HepG2 (cell line): Measurements from ENCODE around the gene HDAC4. TPM values are rescaled to one million over a fixed set of nuclear protein-coding genes. Genes with fewer than 3 reads are reported as not detected.

Experiments used
- ATAC-seq: fragments of 200-7000 bp; cut with Tn5 transposase; 3 replicates; pipeline ENCODE4 v1.9.1; 2020; ENCODE audit warnings: mild to moderate bottlenecking, moderate library complexity
- BruUV-seq: library from RNA; stranded (reverse); fragments of 400-500 nt; replicated peaks from 2 replicates; lab custom pipeline; 2021; lab: Mats Ljungman, UMichigan
- CTCF ChIA-PET: fragments of 300-600 bp; formaldehyde crosslinking; extraction: SDS; loops from one replicate; lab custom pipeline; 2021; ENCODE audit warnings: low total read pairs, inconsistent platforms, low intra/inter-chr PET ratio; lab: Yijun Ruan, JAX
- POLR2A ChIA-PET: fragments of 350-600 bp; sonication (Branson Sonifier 250); formaldehyde crosslinking; loops from one replicate; lab custom pipeline; 2020; ENCODE audit warnings: antibody characterized with exemption, inconsistent platforms; lab: Yijun Ruan, JAX
- DNase-seq: peaks from one replicate; pipeline ENCODE4 v3.0.0-alpha.2; 2015; ENCODE audit warnings: low spot score
- FAIRE-seq: peaks from 3 replicates; lab custom pipeline; 2011; peaks lifted over from hg19 to GRCh38; lab: Jason Lieb, UNC
- H2AFZ ChIP-seq: one replicate; pipeline ENCODE4 v1.6.1; 2011; ENCODE audit warnings: low read length, inconsistent platforms
- H3K27ac ChIP-seq: fragments of 300-600 bp; 3 replicates; pipeline ENCODE4 v1.8.0; 2011; ENCODE audit warnings: mixed run types, mild to moderate bottlenecking, mixed read lengths, low read length, inconsistent platforms; ENCODE audit not compliant: insufficient read depth; ENCODE audit errors: extremely low read length
- H3K27me3 ChIP-seq, 2 experiments: fragments of 200-600 bp in 1 of 2; 2 replicates in 1 of 2; 3 replicates in 1 of 2; pipeline versions ENCODE4 v1.6.0 to v1.8.0; 2011; ENCODE audit warnings: low read length in 2 of 2, mild to moderate bottlenecking in 2 of 2, moderate library complexity in 2 of 2, inconsistent platforms in 1 of 2; ENCODE audit not compliant: insufficient read depth in 2 of 2, control insufficient read depth in 1 of 2
- H3K36me3 ChIP-seq, 2 experiments: fragments of 200-600 bp in 1 of 2; replicated peaks in 1 of 2; 2 replicates in 1 of 2; 3 replicates in 1 of 2; pipeline versions ENCODE4 v1.5.1 to v1.8.0; 2011; ENCODE audit warnings: low read length in 2 of 2, inconsistent platforms in 1 of 2; ENCODE audit not compliant: insufficient read depth in 2 of 2, control insufficient read depth in 1 of 2
- H3K4me1 ChIP-seq: 2 replicates; pipeline ENCODE4 v1.5.1; 2012; ENCODE audit warnings: low read length, inconsistent platforms; ENCODE audit not compliant: insufficient read depth
- H3K4me2 ChIP-seq: 2 replicates; pipeline ENCODE4 v1.6.0; 2011; ENCODE audit warnings: low read depth, low read length, inconsistent platforms
- H3K4me3 ChIP-seq, 3 experiments: fragments of 200-600 bp in 1 of 3; sonication (generic), shearing (Covaris generic) in 1 of 3; replicated peaks in 1 of 3; 2 replicates each; pipeline ENCODE4 v1.5.1; 2011 to 2016; ENCODE audit warnings: low read length in 3 of 3, inconsistent platforms in 2 of 3, low read depth in 2 of 3, mild to moderate bottlenecking in 2 of 3, control low read depth in 1 of 3, mixed read lengths in 1 of 3; ENCODE audit not compliant: insufficient read depth in 1 of 3
- H3K79me2 ChIP-seq: one replicate; pipeline ENCODE4 v1.6.1; 2011; ENCODE audit warnings: low read length, inconsistent platforms; ENCODE audit not compliant: insufficient read depth
- H3K9ac ChIP-seq: 2 replicates; pipeline ENCODE4 v1.6.0; 2011; ENCODE audit warnings: mild to moderate bottlenecking, low read depth, low read length, inconsistent platforms; ENCODE audit not compliant: insufficient read depth
- H3K9me3 ChIP-seq: 2 replicates; pipeline ENCODE4 v1.5.1; 2012; ENCODE audit warnings: mild to moderate bottlenecking, low read length
- H4K20me1 ChIP-seq: 2 replicates; pipeline ENCODE4 v1.6.0; 2011; ENCODE audit warnings: inconsistent platforms, mild to moderate bottlenecking, low read length, moderate library complexity; ENCODE audit not compliant: insufficient read depth
- ELF4 ChIP-seq: sonication (generic); formaldehyde crosslinking; IDR thresholded peaks from 2 replicates; pipeline ENCODE4 v1.5.0; 2020; ENCODE audit warnings: missing genetic modification reagents, mild to moderate bottlenecking, moderate library complexity, borderline replicate concordance
- KDM1A ChIP-seq: IDR thresholded peaks from 2 replicates; pipeline ENCODE4 v1.6.1; 2016; ENCODE audit warnings: missing compliant biosample characterization
- MEIS1 ChIP-seq: sonication (generic); formaldehyde crosslinking; IDR thresholded peaks from 2 replicates; pipeline ENCODE4 v1.9.0; 2021; ENCODE audit warnings: mild to moderate bottlenecking, missing genetic modification reagents, moderate library complexity, borderline replicate concordance
- MNT ChIP-seq: fragments of 450-650 bp; IDR thresholded peaks from 2 replicates; pipeline ENCODE4 v1.6.1; 2016
- REST ChIP-seq, 2 experiments: IDR thresholded peaks; 2 replicates each; pipeline ENCODE4 v1.6.1; 2011 to 2012; ENCODE audit warnings: low read length in 2 of 2, borderline replicate concordance in 1 of 2, low read depth in 1 of 2, mild to moderate bottlenecking in 1 of 2, moderate library complexity in 1 of 2
- SNAI1 ChIP-seq: sonication (generic); formaldehyde crosslinking; IDR thresholded peaks from 2 replicates; pipeline ENCODE4 v1.5.0; 2020; ENCODE audit warnings: mild to moderate bottlenecking, missing genetic modification reagents, borderline replicate concordance
- SP5 ChIP-seq: IDR thresholded peaks from 2 replicates; pipeline ENCODE4 v1.6.1; 2016; ENCODE audit warnings: low read depth, borderline replicate concordance
- THYN1 ChIP-seq: sonication (generic); formaldehyde crosslinking; IDR thresholded peaks from 2 replicates; pipeline ENCODE4 v1.8.1; 2023; ENCODE audit warnings: low read depth, mild to moderate bottlenecking, moderate library complexity, missing genetic modification reagents, borderline replicate concordance
- ZNF549 ChIP-seq: sonication (generic); formaldehyde crosslinking; IDR thresholded peaks from 2 replicates; pipeline ENCODE4 v1.5.0; 2020; ENCODE audit warnings: missing genetic modification reagents
- WGBS: methylation state at CpG from one replicate; pipeline ENCODE4 v1.1.6; 2017; ENCODE audit warnings: low lambda C conversion rate; 5-methylcytosine and 5-hydroxymethylcytosine counted together
- in situ Hi-C: cut with HindIII; loops from 2 replicates; pipeline ENCODE4 v1.10.0; 2017; ENCODE audit warnings: low pct_unique_long_range_greater_than_20kb; ENCODE audit not compliant: extremely low pct_ligation_motif_present
- intact Hi-C: fragments of 100-400 bp; cut with micrococcal nuclease; formaldehyde crosslinking; loops from one replicate; pipeline ENCODE4 v1.10.0; 2022; ENCODE audit not compliant: unreplicated experiment
- polyA plus RNA-seq, 8 experiments: library from polyadenylated mRNA; depleted of rRNA in 3 of 8; stranded (reverse) in 7 of 8; unstranded in 1 of 8; fragments of >200 nt; fragmentation: Illumina TruSeq in 4 of 8; extraction: Trizol in 4 of 8; gene quantifications; 2 replicates each; pipeline versions ENCODE4 v1.2.1 to v1.2.3, GENCODE V29; 2011 to 2016; ENCODE audit warnings: low read depth in 4 of 8, missing spikeins in 1 of 8, mixed read lengths in 1 of 8; ENCODE audit not compliant: insufficient read depth in 1 of 8
- total RNA-seq, 5 experiments: library from RNA; depleted of rRNA; stranded (reverse); fragments of >200 nt; fragmentation: Illumina TruSeq; extraction: Trizol; gene quantifications; 2 replicates each; pipeline ENCODE4 v1.2.3, GENCODE V29; 2016; ENCODE audit warnings: low read depth in 1 of 5
- TF ChIP-seq, protein P1 (sequence below): sonication (generic); formaldehyde crosslinking; IDR thresholded peaks from 2 replicates; pipeline ENCODE4 v1.5.1; 2020; ENCODE audit warnings: mild to moderate bottlenecking, missing genetic modification reagents, borderline replicate concordance

Gene HDAC4
- total and polyA plus RNA-seq, 2 of the 13 experiments (the other 11 are each of a cell fraction or from before 2014, with no cell fraction given) = 10.1 to 11.5 TPM

DNA sequence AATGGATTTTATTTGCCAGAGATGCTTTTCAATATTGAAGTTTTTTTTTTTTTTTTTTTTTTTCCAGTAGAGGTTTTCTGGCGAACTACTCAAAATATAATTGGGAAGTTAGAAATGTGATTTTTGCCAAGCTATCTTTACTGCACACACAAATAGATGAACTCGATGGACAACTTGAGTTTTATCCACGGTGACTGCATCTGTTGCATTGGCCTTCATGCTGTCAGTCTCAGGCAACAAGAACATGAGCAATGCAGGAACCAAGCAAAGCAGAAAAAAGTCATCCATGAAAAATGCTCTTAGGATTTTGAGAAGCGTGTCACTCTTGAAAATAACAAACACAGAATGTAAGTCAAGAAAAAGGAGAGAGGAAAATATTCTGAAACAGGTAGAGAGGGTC, 22.7 kb upstream of the HDAC4 start:
- no peaks in the 10 kb centered on the region for H3K9me3 ChIP-seq
- WGBS = 18% methylated on average over 4 of the region's 4 CpGs
- no peak overlapping the region for H2AFZ ChIP-seq
- H3K4me2 ChIP-seq = no peak overlapping the region
- peaks cover 3% of the 10 kb centered on the region; the same call in 1 of the 2 replicates for H3K4me1 ChIP-seq
- ATAC-seq (no peak), FAIRE-seq (no peak), DNase-seq (no peak)
- in situ Hi-C loops (no loop called here), intact Hi-C loops (no loop called here)
- H3K9ac ChIP-seq = no peak overlapping the region
- ChIA-PET CTCF (no interaction called here), POLR2A (no interaction called here)
- H3K4me3 ChIP-seq = no peak overlapping the region
- BruUV-seq = no TSS peak
- peaks cover 3 to 50% of the 10 kb centered on the region in 2 experiments; a peak in 4 of 5 replicates for H3K27me3 ChIP-seq
- H3K79me2 ChIP-seq = no peaks in the 10 kb centered on the region
- no peaks in the 10 kb centered on the region for H4K20me1 ChIP-seq
- no peaks in the 10 kb centered on the region for H3K36me3 ChIP-seq
- no peak overlapping the region for H3K27ac ChIP-seq
- TF ChIP-seq MEIS1 (CRISPR knock-in tag) (no peak), THYN1 (CRISPR knock-in tag) (no peak), ZNF549 (CRISPR knock-in tag) (no peak), MNT (no peak), KDM1A (CRISPR knock-in tag) (no peak), SP5 (CRISPR knock-in tag) (no peak), REST (IDR thresholded peaks at IDR 0.05; ENCODE audit: borderline replicate concordance in 1 of 2, low read depth in 1 of 2, low read length in 2 of 2) (no peak), ELF4 (CRISPR knock-in tag) (no peak), SNAI1 (CRISPR knock-in tag) (no peak)
- TF ChIP-seq, protein P1, sequence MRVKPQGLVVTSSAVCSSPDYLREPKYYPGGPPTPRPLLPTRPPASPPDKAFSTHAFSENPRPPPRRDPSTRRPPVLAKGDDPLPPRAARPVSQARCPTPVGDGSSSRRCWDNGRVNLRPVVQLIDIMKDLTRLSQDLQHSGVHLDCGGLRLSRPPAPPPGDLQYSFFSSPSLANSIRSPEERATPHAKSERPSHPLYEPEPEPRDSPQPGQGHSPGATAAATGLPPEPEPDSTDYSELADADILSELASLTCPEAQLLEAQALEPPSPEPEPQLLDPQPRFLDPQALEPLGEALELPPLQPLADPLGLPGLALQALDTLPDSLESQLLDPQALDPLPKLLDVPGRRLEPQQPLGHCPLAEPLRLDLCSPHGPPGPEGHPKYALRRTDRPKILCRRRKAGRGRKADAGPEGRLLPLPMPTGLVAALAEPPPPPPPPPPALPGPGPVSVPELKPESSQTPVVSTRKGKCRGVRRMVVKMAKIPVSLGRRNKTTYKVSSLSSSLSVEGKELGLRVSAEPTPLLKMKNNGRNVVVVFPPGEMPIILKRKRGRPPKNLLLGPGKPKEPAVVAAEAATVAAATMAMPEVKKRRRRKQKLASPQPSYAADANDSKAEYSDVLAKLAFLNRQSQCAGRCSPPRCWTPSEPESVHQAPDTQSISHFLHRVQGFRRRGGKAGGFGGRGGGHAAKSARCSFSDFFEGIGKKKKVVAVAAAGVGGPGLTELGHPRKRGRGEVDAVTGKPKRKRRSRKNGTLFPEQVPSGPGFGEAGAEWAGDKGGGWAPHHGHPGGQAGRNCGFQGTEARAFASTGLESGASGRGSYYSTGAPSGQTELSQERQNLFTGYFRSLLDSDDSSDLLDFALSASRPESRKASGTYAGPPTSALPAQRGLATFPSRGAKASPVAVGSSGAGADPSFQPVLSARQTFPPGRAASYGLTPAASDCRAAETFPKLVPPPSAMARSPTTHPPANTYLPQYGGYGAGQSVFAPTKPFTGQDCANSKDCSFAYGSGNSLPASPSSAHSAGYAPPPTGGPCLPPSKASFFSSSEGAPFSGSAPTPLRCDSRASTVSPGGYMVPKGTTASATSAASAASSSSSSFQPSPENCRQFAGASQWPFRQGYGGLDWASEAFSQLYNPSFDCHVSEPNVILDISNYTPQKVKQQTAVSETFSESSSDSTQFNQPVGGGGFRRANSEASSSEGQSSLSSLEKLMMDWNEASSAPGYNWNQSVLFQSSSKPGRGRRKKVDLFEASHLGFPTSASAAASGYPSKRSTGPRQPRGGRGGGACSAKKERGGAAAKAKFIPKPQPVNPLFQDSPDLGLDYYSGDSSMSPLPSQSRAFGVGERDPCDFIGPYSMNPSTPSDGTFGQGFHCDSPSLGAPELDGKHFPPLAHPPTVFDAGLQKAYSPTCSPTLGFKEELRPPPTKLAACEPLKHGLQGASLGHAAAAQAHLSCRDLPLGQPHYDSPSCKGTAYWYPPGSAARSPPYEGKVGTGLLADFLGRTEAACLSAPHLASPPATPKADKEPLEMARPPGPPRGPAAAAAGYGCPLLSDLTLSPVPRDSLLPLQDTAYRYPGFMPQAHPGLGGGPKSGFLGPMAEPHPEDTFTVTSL = no peak
